Erythroblast (primary cell): ENCODE results near the gene CATSPERB.

Source experiments
- GATA1 ChIP-seq: IDR thresholded peaks from 2 replicates; pipeline ENCODE4 v1.6.1; 2011; ENCODE audit warnings: low read depth, mild to moderate bottlenecking, control low read depth, low read length, moderate library complexity
- POLR2A ChIP-seq: IDR thresholded peaks from 2 replicates; pipeline ENCODE4 v1.6.1; 2011; ENCODE audit warnings: mild to moderate bottlenecking, low read length

DNA sequence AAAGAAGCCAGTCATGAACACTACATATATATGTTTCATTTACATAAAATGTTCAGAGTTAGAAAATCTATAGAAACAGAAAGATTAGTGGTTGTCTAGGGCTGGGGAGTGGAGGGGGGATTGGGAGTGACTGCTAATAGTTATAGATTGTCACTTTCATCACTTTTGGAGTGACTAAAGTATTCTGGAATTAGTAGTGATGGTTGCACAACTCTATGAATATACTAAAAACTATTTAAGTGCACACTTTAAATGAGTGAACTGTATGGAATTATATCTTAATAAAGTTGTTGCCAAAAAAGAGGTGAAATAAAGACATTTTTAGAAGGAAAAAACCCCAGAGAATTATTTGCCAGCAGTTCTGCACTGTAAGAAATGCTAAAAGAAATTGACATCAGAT is 9.5 kb downstream of the CATSPERB start:
- TF ChIP-seq POLR2A: no peak
- TF ChIP-seq GATA1: no peak
